Endothelial cell (in vitro differentiated cells): ENCODE data around the gene GPHA2. TPM values are rescaled to one million over a fixed set of nuclear protein-coding genes. Genes with fewer than 3 reads are reported as not detected.
A peak's percentile ranks its signal among the peaks of the same experiment; 100 is the strongest.
"Not testable (repeated sequence)": the region's sequence is repeated elsewhere in the genome, so short reads cannot be mapped to it uniquely, and the experiment has no call there.

Experiments
- DNase-seq: peaks from one replicate; pipeline ENCODE4 v3.0.0; 2021; ENCODE audit warnings: low spot score
- H3K27ac Mint-ChIP-seq: one replicate; pipeline ENCODE4 v1.8.0; 2021; ENCODE audit warnings: mixed read lengths, inconsistent platforms; ENCODE audit not compliant: unreplicated experiment
- H3K27me3 Mint-ChIP-seq: one replicate; pipeline ENCODE4 v1.8.0; 2021; ENCODE audit warnings: mild to moderate bottlenecking, moderate library complexity, mixed read lengths, inconsistent platforms; ENCODE audit not compliant: unreplicated experiment
- H3K36me3 Mint-ChIP-seq: one replicate; pipeline ENCODE4 v1.8.0; 2021; ENCODE audit warnings: mild to moderate bottlenecking, low read depth, mixed read lengths, inconsistent platforms; ENCODE audit not compliant: unreplicated experiment
- H3K4me1 Mint-ChIP-seq: one replicate; pipeline ENCODE4 v1.8.0; 2021; ENCODE audit warnings: mild to moderate bottlenecking, mixed read lengths, inconsistent platforms; ENCODE audit not compliant: unreplicated experiment
- H3K4me3 Mint-ChIP-seq: one replicate; pipeline ENCODE4 v1.8.0; 2021; ENCODE audit warnings: mild to moderate bottlenecking, mixed read lengths, inconsistent platforms; ENCODE audit not compliant: unreplicated experiment
- H3K9me3 Mint-ChIP-seq: one replicate; pipeline ENCODE4 v1.8.0; 2021; ENCODE audit warnings: mixed read lengths, inconsistent platforms; ENCODE audit not compliant: unreplicated experiment
- long read RNA-seq: library from polyadenylated mRNA; unstranded; transcript quantifications from one replicate; pipeline ENCODE4 v2.0.0, GENCODE V29; 2020; ENCODE audit not compliant: unreplicated experiment
- total RNA-seq: library from RNA; stranded (reverse); fragmentation: NEBNext Ultra II Directional; extraction: Animal tissue kit (Norgen Biotek cat#: 25700); gene quantifications from one replicate; pipeline ENCODE4 v1.2.1, GENCODE V29; 2021; ENCODE audit not compliant: unreplicated experiment
- TF ChIP-seq, protein P1 (sequence below): fragments of 200-600 bp; sonication (generic); IDR thresholded peaks from one replicate; pipeline ENCODE4 v1.5.0; 2021; ENCODE audit warnings: antibody characterized with exemption; ENCODE audit not compliant: unreplicated experiment

GPHA2 gene
- not detected for total RNA-seq
- long read RNA-seq, result 0 reads

DNA sequence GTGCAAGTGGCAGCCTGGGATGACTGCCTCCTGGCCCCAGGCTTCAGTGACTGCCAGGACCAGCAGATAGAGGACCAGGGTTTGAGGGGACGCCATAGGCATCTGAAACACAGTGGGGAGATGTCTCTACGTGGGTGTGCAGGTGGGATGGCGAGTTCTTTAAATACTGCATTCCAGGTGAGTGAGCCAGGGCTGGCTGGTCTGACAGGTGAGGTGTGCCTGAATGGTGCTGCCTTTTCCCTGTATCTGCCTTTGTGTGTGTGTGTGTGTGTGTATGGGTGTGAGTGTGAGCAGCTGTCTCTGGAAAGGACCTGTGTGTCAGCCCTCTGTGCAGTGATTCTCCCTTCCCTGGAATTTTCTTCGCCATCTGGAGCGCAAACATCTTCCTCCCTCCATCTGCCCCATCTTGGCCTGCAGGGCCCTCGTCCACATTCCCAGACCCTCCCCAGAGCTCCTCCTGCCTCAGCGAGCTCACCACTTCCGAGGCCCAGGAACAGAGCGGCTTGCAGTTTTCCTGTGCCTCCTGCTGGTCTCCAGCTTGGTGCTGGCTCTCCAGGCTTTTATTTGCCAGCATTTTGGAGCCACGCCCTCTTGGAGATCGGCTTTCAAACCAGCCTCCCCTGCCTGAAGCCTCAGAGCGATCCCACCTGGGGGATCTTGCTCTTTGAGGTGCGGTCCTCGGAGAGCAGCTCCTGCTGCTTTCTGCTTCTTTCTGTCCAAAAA is at the start of gene GPHA2:
TSS of gene GPHA2 (minus strand) at position 535 of the 723 bp plus-strand sequence. CDS start at position 102, 433 bp downstream.
- no peak within 1 kb of the TSS for H3K27ac Mint-ChIP-seq
- peaks cover 20% of the 10 kb centered on the region for H3K36me3 Mint-ChIP-seq
- H3K4me1 Mint-ChIP-seq, result peaks cover 6% of the 10 kb centered on the region
- H3K27me3 Mint-ChIP-seq, result peaks cover 6% of the 10 kb centered on the region
- TF ChIP-seq, protein P1, sequence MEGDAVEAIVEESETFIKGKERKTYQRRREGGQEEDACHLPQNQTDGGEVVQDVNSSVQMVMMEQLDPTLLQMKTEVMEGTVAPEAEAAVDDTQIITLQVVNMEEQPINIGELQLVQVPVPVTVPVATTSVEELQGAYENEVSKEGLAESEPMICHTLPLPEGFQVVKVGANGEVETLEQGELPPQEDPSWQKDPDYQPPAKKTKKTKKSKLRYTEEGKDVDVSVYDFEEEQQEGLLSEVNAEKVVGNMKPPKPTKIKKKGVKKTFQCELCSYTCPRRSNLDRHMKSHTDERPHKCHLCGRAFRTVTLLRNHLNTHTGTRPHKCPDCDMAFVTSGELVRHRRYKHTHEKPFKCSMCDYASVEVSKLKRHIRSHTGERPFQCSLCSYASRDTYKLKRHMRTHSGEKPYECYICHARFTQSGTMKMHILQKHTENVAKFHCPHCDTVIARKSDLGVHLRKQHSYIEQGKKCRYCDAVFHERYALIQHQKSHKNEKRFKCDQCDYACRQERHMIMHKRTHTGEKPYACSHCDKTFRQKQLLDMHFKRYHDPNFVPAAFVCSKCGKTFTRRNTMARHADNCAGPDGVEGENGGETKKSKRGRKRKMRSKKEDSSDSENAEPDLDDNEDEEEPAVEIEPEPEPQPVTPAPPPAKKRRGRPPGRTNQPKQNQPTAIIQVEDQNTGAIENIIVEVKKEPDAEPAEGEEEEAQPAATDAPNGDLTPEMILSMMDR, result no peak
- H3K4me3 Mint-ChIP-seq, result peak within 1 kb of the TSS; percentile 42
- no peaks in the 10 kb centered on the region for H3K9me3 Mint-ChIP-seq
- peak; percentile 20 for DNase-seq

- H3K4me3 Mint-ChIP-seq, H3K36me3 Mint-ChIP-seq, H3K27me3 Mint-ChIP-seq, DNase-seq, H3K4me1 Mint-ChIP-seq, H3K27ac Mint-ChIP-seq, H3K9me3 Mint-ChIP-seq: not testable (repeated sequence)
Measured at GRCh38 chr11:64983339-64983738, 47.6 kb upstream of the GPHA2 start.

DNA sequence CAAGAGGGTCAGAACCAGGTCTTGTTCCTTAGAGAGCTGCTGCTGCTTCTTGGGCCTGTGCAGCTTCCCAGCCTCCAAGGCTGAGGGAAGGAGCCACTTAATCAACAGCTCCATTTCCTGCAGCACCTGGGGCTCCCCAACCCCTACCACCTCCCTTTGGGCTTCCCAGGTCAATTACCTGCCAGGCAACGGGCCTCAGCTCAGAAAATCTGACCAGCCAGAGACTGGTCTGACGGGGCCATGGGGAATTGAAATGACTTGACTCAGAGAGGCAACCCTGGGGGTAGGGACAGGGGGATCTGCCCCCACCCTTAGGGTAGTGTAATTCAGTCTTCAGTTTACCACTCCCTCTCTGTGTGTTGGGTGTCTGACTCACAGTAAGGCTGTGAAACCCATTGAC is 41.0 kb upstream of the GPHA2 start:
- H3K27ac Mint-ChIP-seq, result no peak overlapping the region
- no peaks in the 10 kb centered on the region for H3K4me1 Mint-ChIP-seq
- DNase-seq, result no peak
- TF ChIP-seq, protein P1, result no peak
- H3K36me3 Mint-ChIP-seq, result no peaks in the 10 kb centered on the region
- no peak overlapping the region for H3K4me3 Mint-ChIP-seq
- H3K27me3 Mint-ChIP-seq, result no peaks in the 10 kb centered on the region
- H3K9me3 Mint-ChIP-seq, result no peaks in the 10 kb centered on the region

DNA sequence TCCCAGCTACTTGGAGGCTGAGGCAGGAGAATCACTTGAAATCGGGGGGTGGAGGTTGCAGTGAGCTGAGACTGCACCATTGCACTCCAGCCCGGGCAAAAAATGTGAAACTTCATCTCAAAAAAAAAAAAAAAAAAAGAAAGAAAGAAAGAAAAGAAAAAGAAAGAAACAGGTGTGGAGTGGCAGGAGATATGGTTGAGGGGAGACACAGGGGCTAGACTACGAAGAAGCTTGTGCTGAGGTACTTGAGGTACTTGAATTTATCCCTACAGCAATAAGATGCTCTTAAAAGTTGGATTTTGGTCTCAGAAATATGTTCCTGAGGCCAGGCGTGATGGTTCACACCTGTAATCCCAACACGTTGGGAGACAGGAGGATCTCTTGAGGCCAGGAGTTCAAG is 38.4 kb upstream of the GPHA2 start:
- Mint-ChIP-seq H3K9me3 (no peaks in the 10 kb centered on the region), H3K4me1 (no peaks in the 10 kb centered on the region), H3K27ac (no peak overlapping the region), H3K4me3 (no peak overlapping the region), H3K36me3 (no peaks in the 10 kb centered on the region), H3K27me3 (no peaks in the 10 kb centered on the region)
- no peak for DNase-seq
- TF ChIP-seq, protein P1, result no peak

- Mint-ChIP-seq H3K27me3 (no peaks in the 10 kb centered on the region), H3K4me3 (no peak within 1 kb of the TSS), H3K27ac (no peak within 1 kb of the TSS), H3K36me3 (no peaks in the 10 kb centered on the region), H3K4me1 (no peaks in the 10 kb centered on the region), H3K9me3 (no peaks in the 10 kb centered on the region)
- no peak for DNase-seq
- TF ChIP-seq, protein P1, result no peak
Measured at GRCh38 chr11:64971421-64972233, 35.9 kb upstream of the GPHA2 start, which contains the start of gene MAJIN. TSS of gene MAJIN (minus strand) at chr11:64972108. CDS start at chr11:64959405, 12,703 bp downstream.
